GM12801 (cell line): ENCODE results near the gene TOPAZ1.

ENCODE experiments used
- CTCF ChIP-seq: IDR thresholded peaks from one replicate; pipeline ENCODE4 v1.5.1; 2011; ENCODE audit warnings: control low read depth; ENCODE audit not compliant: insufficient read length; ENCODE audit errors: extremely low read depth

TOPAZ1 gene

GRCh38 chr3:44326515-44326914, 84.8 kb downstream of the TOPAZ1 start:
- no peak for TF ChIP-seq CTCF

- TF ChIP-seq CTCF: no peak
Measured at GRCh38 chr3:44329946-44330345, 88.3 kb downstream of the TOPAZ1 start.

GRCh38 chr3:44330444-44330843, 88.8 kb downstream of the TOPAZ1 start:
- no peak for TF ChIP-seq CTCF

GRCh38 chr3:44334326-44334725, 92.6 kb downstream of the TOPAZ1 start:
- TF ChIP-seq CTCF: no peak

GRCh38 chr3:44337248-44337785, 95.6 kb downstream of the TOPAZ1 start:
- no peak for TF ChIP-seq CTCF

GRCh38 chr3:44338010-44338827, 96.5 kb downstream of the TOPAZ1 start, which contains the start of gene TCAIM:
Gene TCAIM, plus strand, starts transcription at chr3:44338766. Its CDS starts 16,017 bp downstream, at chr3:44354783.
- TF ChIP-seq CTCF: no peak

GRCh38 chr3:44338828-44339127, 97.1 kb downstream of the TOPAZ1 start:
- TF ChIP-seq CTCF: no peak
